Chondrocyte (in vitro differentiated cells): ENCODE measurements around the gene CLHC1. TPM values are rescaled to one million over a fixed set of nuclear protein-coding genes. Genes with fewer than 3 reads are reported as not detected.
A peak's percentile ranks its signal among the peaks of the same experiment; 100 is the strongest.
"Not testable (repeated sequence)": the region's sequence is repeated elsewhere in the genome, so short reads cannot be mapped to it uniquely, and the experiment has no call there.

ENCODE experiments used
- DNase-seq: peaks from one replicate; pipeline ENCODE4 v3.0.0; 2021; ENCODE audit warnings: mixed read lengths, low spot score
- H3K27ac Mint-ChIP-seq: one replicate; pipeline ENCODE4 v1.8.0; 2021; ENCODE audit warnings: mild to moderate bottlenecking, moderate library complexity, mixed read lengths; ENCODE audit not compliant: unreplicated experiment
- H3K27me3 Mint-ChIP-seq: 2 replicates; pipeline ENCODE4 v1.8.0; 2021; ENCODE audit warnings: low read depth, mixed read lengths
- H3K36me3 Mint-ChIP-seq: 2 replicates; pipeline ENCODE4 v1.8.0; 2021; ENCODE audit warnings: low read depth, mixed read lengths
- H3K4me1 Mint-ChIP-seq: 2 replicates; pipeline ENCODE4 v1.8.0; 2021; ENCODE audit warnings: low read depth, mild to moderate bottlenecking, mixed read lengths
- H3K4me3 Mint-ChIP-seq: one replicate; pipeline ENCODE4 v1.8.0; 2021; ENCODE audit warnings: mild to moderate bottlenecking, moderate library complexity, mixed read lengths; ENCODE audit not compliant: unreplicated experiment
- H3K9me3 Mint-ChIP-seq: 2 replicates; pipeline ENCODE4 v1.8.0; 2021; ENCODE audit warnings: low read depth, mixed read lengths
- CTCF ChIP-seq: fragments of 200-600 bp; sonication (generic); IDR thresholded peaks from 2 replicates; pipeline ENCODE4 v1.5.0; 2021; ENCODE audit warnings: antibody characterized with exemption, mild to moderate bottlenecking, moderate library complexity
- total RNA-seq: library from RNA; stranded (reverse); gene quantifications from 3 replicates; pipeline ENCODE4 v1.2.1, GENCODE V29; 2021

The CLHC1 gene
- total RNA-seq, 1 donor from 2014 or later, result 16.5 TPM

GRCh38 chr2:55229221-55229620, 2.9 kb downstream of the CLHC1 start:
- H3K4me1 Mint-ChIP-seq, result peaks cover 52% of the 10 kb centered on the region
- no peak for DNase-seq
- H3K9me3 Mint-ChIP-seq, result no peaks in the 10 kb centered on the region
- no peak for TF ChIP-seq CTCF
- H3K27ac Mint-ChIP-seq, result no peak overlapping the region
- no peaks in the 10 kb centered on the region for H3K27me3 Mint-ChIP-seq
- H3K36me3 Mint-ChIP-seq, result peaks cover 6% of the 10 kb centered on the region
- H3K4me3 Mint-ChIP-seq, result no peak overlapping the region

- DNase-seq, result no peak
- Mint-ChIP-seq H3K27ac (no peak overlapping the region), H3K4me3 (no peak overlapping the region), H3K27me3 (no peaks in the 10 kb centered on the region), H3K9me3 (no peaks in the 10 kb centered on the region), H3K36me3 (peaks cover 2% of the 10 kb centered on the region), H3K4me1 (peaks cover 42% of the 10 kb centered on the region)
- TF ChIP-seq CTCF, result no peak
Measured at GRCh38 chr2:55228226-55228563, 3.9 kb downstream of the CLHC1 start.

- not testable (repeated sequence) for DNase-seq, H3K4me3 Mint-ChIP-seq, H3K36me3 Mint-ChIP-seq, H3K27ac Mint-ChIP-seq, H3K27me3 Mint-ChIP-seq, H3K9me3 Mint-ChIP-seq
- H3K4me1 Mint-ChIP-seq, result peaks cover 43% of the 10 kb centered on the region
Measured at GRCh38 chr2:55227437-55228225, 4.5 kb downstream of the CLHC1 start.

GRCh38 chr2:55225481-55226020, 6.5 kb downstream of the CLHC1 start:
- no peak for TF ChIP-seq CTCF
- H3K27me3 Mint-ChIP-seq, result no peaks in the 10 kb centered on the region
- peaks cover 2% of the 10 kb centered on the region for H3K36me3 Mint-ChIP-seq
- DNase-seq, result no peak
- peaks cover 38% of the 10 kb centered on the region for H3K4me1 Mint-ChIP-seq
- peak overlapping the region; percentile 57 for H3K27ac Mint-ChIP-seq
- no peaks in the 10 kb centered on the region for H3K9me3 Mint-ChIP-seq
- H3K4me3 Mint-ChIP-seq, result no peak overlapping the region

GRCh38 chr2:55224761-55225261, 7.3 kb downstream of the CLHC1 start:
- H3K27ac Mint-ChIP-seq, result peak overlapping the region; percentile 85
- H3K27me3 Mint-ChIP-seq, result no peaks in the 10 kb centered on the region
- TF ChIP-seq CTCF, result no peak
- no peak for DNase-seq
- H3K9me3 Mint-ChIP-seq, result no peaks in the 10 kb centered on the region
- peaks cover 31% of the 10 kb centered on the region for H3K4me1 Mint-ChIP-seq
- no peak overlapping the region for H3K4me3 Mint-ChIP-seq
- peaks cover 4% of the 10 kb centered on the region for H3K36me3 Mint-ChIP-seq
